HFF-Myc (cell line): ENCODE results near the gene PALD1.

Experiments
- DNase-seq: peaks from one replicate; pipeline ENCODE4 v3.0.0-alpha.2; 2011; ENCODE audit warnings: low read depth; ENCODE audit errors: extremely low read depth
- H3K4me3 ChIP-seq: replicated peaks from 2 replicates; pipeline ENCODE4 v1.5.1; 2011; ENCODE audit warnings: low read depth, mild to moderate bottlenecking, control low read depth, low read length
- TF ChIP-seq, protein P1 (sequence below): IDR thresholded peaks from 2 replicates; pipeline ENCODE4 v1.5.1; 2012; ENCODE audit warnings: mild to moderate bottlenecking, low read depth, low read length, control low read depth; ENCODE audit errors: missing control alignments

PALD1 gene

DNA sequence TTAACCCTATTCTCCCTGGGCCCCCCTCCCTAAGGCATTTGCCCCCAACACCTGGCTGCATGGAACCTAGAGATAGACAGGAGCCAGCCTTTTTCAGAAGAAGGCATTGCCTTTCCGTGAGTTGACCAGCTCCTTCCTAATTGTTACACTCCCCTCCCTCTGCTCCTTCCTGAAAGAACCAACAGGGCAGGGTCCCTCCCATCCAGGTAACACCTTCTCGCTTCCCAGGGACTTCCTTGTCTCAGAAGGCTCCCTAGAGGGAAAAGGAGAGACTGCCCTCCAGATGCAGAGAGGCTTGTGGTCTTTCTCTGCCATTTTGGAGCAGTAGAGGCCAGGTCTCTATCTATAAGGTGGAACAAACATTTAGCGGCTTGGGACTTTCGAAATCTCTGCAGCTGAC lies 31.9 kb downstream of the PALD1 start:
- TF ChIP-seq, protein P1, sequence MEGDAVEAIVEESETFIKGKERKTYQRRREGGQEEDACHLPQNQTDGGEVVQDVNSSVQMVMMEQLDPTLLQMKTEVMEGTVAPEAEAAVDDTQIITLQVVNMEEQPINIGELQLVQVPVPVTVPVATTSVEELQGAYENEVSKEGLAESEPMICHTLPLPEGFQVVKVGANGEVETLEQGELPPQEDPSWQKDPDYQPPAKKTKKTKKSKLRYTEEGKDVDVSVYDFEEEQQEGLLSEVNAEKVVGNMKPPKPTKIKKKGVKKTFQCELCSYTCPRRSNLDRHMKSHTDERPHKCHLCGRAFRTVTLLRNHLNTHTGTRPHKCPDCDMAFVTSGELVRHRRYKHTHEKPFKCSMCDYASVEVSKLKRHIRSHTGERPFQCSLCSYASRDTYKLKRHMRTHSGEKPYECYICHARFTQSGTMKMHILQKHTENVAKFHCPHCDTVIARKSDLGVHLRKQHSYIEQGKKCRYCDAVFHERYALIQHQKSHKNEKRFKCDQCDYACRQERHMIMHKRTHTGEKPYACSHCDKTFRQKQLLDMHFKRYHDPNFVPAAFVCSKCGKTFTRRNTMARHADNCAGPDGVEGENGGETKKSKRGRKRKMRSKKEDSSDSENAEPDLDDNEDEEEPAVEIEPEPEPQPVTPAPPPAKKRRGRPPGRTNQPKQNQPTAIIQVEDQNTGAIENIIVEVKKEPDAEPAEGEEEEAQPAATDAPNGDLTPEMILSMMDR, result no peak
- no peak for DNase-seq
- no peak overlapping the region for H3K4me3 ChIP-seq

DNA sequence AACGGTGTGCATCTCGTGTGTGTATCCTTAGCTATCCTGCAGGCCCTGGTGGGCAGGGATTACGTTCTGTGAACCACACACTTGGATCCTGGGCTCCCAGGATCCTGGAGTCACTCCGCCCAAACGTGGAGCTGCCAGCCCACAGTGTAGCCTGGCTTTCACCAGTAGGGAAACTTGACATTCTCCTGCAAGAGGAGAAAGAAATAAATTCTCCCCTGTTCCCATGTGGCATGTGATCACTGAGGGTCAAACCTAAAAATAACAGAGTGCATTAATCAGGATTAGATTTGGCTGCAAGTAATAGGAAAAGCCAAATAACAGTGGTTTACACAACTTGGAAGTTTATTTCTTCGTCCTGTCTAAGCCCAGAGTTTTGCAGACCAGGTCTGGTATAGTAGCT lies 32.3 kb downstream of the PALD1 start:
- no peak for DNase-seq
- H3K4me3 ChIP-seq, result no peak overlapping the region
- TF ChIP-seq, protein P1, result no peak

DNA sequence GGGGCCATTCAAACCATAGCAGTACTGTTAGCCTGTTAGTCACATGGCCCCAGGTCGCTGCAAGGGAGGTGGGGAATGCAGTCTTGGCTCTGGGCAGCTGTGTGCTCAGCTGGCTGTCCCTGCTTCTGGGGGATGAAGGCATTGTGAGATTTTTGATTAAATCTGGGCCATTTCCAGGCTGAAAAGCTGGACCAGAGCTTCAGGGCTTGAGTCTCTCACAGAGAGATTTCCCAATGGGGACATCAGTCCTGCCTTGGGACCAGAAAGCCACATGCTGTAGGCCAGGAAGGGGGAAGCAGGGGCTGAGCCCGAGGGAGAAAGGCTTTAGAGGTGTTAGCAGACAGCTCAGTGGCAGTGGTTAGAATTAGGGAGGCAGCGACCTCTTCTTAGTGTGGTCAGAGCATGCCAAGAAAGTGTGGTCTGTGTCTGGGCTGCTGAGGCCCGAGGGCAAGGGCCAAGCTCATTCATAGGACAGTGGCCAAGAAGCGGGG lies 33.6 kb downstream of the PALD1 start:
- no peak for DNase-seq

DNA sequence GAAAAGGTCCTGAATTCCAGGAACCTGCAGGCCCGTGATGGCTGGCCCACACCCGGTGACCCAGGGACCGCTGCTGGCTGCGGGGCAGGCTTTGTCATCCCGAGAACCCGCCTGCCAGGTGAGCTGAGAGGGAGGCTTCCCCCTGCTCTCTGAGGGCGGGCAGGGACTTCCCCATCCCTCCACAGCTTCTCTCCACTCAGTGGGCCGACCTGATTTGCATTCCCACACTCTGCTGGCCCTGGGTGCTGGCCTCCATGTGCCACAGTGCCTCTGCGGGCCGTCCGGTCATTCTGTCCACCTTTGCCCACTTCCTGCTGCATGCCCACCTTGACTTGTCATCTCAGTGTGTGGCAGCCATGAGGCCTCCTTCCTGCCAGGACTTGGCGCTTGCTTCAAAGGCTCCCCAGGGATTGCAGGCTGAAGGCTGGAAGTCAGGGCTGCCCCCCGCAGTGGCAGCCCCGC lies 35.3 kb downstream of the PALD1 start:
- TF ChIP-seq, protein P1, result no peak
- no peak overlapping the region for H3K4me3 ChIP-seq
- DNase-seq, result no peak

More for the DNA sequence above, 33.6 kb downstream of the PALD1 start:
- no peak overlapping the region for H3K4me3 ChIP-seq
- TF ChIP-seq, protein P1, result no peak

DNA sequence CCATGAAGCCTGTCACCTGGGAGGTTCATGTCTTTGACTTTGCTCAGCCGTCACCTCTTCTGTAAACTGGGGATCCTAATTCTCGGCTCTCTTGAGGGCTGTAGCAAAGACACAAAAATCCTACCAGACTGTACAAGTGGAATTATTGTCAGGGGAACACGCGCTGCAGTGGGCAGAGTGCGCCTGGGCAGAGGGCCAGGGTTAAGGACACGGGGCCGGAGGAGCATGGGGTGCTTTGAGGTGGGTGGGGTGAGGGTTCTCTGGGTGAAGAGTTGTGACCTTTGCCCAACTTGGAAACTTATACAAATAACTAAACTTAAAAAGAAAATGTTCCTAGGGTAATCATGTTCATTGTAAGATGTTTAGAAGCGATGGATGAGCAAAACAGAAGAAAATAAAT lies 36.0 kb downstream of the PALD1 start:
- no peak overlapping the region for H3K4me3 ChIP-seq
- DNase-seq, result no peak
- TF ChIP-seq, protein P1, result no peak

DNA sequence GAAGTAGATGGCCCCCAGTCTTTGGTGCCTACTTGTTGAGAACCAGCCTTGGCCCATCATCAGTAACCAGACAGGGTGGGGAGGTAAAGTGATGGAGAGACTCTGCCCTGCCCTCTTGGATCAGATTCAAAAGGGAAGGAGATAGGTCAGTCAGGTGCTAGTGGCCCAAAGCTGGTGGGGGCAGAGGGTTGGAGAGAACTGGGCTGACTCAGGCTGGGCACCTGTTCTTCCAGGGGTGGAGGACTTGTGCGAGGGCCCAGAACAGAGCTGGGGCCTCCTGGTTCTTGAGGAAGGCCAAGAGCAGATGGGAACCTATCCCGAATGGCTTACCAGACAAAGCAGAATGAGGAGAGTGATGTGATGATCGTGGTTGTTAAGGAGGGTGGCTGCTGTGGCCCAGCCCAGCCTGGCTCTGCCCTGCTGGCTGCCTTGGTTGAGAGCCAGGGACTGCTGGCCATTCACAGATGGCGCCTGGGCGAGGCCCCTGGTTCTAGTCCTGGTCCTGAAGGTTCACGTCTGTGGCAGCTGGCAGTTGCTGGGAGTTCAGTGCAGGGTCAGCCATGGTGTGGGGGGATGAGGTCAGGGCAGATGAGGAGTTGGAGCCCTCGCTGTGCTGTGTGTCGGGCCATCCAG lies 36.6 kb downstream of the PALD1 start:
- DNase-seq, result no peak
- TF ChIP-seq, protein P1, result no peak
- no peak overlapping the region for H3K4me3 ChIP-seq

DNA sequence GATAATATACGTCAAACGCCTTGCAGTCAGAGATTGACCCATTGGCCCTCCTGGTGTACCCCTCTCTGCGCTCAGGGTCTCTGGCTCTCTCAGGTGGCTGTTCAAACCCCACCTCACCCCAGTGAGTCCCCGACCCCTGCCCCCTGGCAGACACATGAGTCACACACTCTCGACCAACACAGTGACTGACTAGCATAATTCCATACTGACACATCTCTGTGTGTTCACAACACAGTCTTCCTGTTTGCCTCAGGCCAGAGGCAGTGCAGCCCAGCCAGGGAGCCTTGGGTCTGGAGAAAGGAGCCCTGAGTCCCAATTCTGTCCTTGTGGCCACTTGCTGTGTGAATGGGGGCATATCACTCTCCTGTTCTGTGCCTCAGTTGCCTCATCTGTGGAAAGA lies 40.1 kb downstream of the PALD1 start:
- TF ChIP-seq, protein P1, result no peak
- no peak for DNase-seq
- H3K4me3 ChIP-seq, result no peak overlapping the region
